CD4-positive, alpha-beta T cell treated with Interleukin-21 for 1 hour (primary cell): ENCODE measurements around the gene CLSTN1.
A peak's percentile ranks its signal among the peaks of the same experiment; 100 is the strongest.
"Not testable (repeated sequence)": the region's sequence is repeated elsewhere in the genome, so short reads cannot be mapped to it uniquely, and the experiment has no call there.

Experiments used
- DNase-seq: peaks from one replicate; pipeline ENCODE4 v3.0.0-alpha.2; 2020

CLSTN1 gene

GRCh38 chr1:9794081-9794480 lies 29.7 kb downstream of the CLSTN1 start:
- no peak for DNase-seq

- DNase-seq, result no peak
Measured at GRCh38 chr1:9793291-9793690, 30.5 kb downstream of the CLSTN1 start.

- DNase-seq, result no peak
Measured at GRCh38 chr1:9792156-9793042, 31.4 kb downstream of the CLSTN1 start.

GRCh38 chr1:9789700-9790099 lies 34.1 kb downstream of the CLSTN1 start:
- not testable (repeated sequence) for DNase-seq

GRCh38 chr1:9787702-9788101 lies 36.1 kb downstream of the CLSTN1 start:
- DNase-seq, result peak; percentile 74

GRCh38 chr1:9785406-9785805 lies 38.4 kb downstream of the CLSTN1 start:
- DNase-seq, result no peak

- peak; percentile 77 for DNase-seq
Measured at GRCh38 chr1:9784508-9785133, 39.1 kb downstream of the CLSTN1 start.

GRCh38 chr1:9782897-9783296 lies 40.9 kb downstream of the CLSTN1 start:
- DNase-seq, result no peak

- DNase-seq, result no peak
Measured at GRCh38 chr1:9782116-9782751, 41.5 kb downstream of the CLSTN1 start.

- DNase-seq, result no peak
Measured at GRCh38 chr1:9780554-9781110, 43.1 kb downstream of the CLSTN1 start.

- DNase-seq, result no peak
Measured at GRCh38 chr1:9778905-9779304, 44.9 kb downstream of the CLSTN1 start.

- DNase-seq, result no peak
Measured at GRCh38 chr1:9776685-9777084, 47.1 kb downstream of the CLSTN1 start.

GRCh38 chr1:9774712-9775679 lies 48.8 kb downstream of the CLSTN1 start:
- no peak for DNase-seq

GRCh38 chr1:9770298-9770697 lies 53.5 kb downstream of the CLSTN1 start:
- DNase-seq, result no peak

GRCh38 chr1:9768983-9769382 lies 54.8 kb downstream of the CLSTN1 start:
- no peak for DNase-seq

GRCh38 chr1:9767964-9768668 lies 55.6 kb downstream of the CLSTN1 start:
- peak; percentile 28 for DNase-seq

GRCh38 chr1:9766759-9767442 lies 56.9 kb downstream of the CLSTN1 start:
- no peak for DNase-seq

- DNase-seq, result no peak
Measured at GRCh38 chr1:9764550-9764949, 59.2 kb downstream of the CLSTN1 start.

GRCh38 chr1:9763914-9764313 lies 59.9 kb downstream of the CLSTN1 start:
- no peak for DNase-seq

GRCh38 chr1:9762446-9762845 lies 61.3 kb downstream of the CLSTN1 start:
- DNase-seq, result not testable (repeated sequence)

GRCh38 chr1:9761855-9762254 lies 61.9 kb downstream of the CLSTN1 start:
- DNase-seq, result no peak
